22Rv1 (cell line): ENCODE measurements around the gene SCN7A.
A peak's percentile ranks its signal among the peaks of the same experiment; 100 is the strongest.

Source experiments
- H3K27ac ChIP-seq: fragments of 450-650 bp; 2 replicates; pipeline ENCODE4 v1.5.1; 2017
- ZFX ChIP-seq: fragments of 450-650 bp; IDR thresholded peaks from 2 replicates; pipeline ENCODE4 v1.6.1; 2017; ENCODE audit warnings: antibody characterized with exemption, borderline replicate concordance
- TF ChIP-seq, protein P1 (sequence below): fragments of 450-650 bp; IDR thresholded peaks from 2 replicates; pipeline ENCODE4 v1.5.1; 2017; ENCODE audit warnings: mild to moderate bottlenecking

The SCN7A gene

GRCh38 chr2:166436976-166437375 lies 57.1 kb downstream of the SCN7A start:
- TF ChIP-seq, protein P1, sequence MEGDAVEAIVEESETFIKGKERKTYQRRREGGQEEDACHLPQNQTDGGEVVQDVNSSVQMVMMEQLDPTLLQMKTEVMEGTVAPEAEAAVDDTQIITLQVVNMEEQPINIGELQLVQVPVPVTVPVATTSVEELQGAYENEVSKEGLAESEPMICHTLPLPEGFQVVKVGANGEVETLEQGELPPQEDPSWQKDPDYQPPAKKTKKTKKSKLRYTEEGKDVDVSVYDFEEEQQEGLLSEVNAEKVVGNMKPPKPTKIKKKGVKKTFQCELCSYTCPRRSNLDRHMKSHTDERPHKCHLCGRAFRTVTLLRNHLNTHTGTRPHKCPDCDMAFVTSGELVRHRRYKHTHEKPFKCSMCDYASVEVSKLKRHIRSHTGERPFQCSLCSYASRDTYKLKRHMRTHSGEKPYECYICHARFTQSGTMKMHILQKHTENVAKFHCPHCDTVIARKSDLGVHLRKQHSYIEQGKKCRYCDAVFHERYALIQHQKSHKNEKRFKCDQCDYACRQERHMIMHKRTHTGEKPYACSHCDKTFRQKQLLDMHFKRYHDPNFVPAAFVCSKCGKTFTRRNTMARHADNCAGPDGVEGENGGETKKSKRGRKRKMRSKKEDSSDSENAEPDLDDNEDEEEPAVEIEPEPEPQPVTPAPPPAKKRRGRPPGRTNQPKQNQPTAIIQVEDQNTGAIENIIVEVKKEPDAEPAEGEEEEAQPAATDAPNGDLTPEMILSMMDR = no peak
- TF ChIP-seq ZFX = no peak

GRCh38 chr2:166436189-166436588 lies 57.9 kb downstream of the SCN7A start:
- TF ChIP-seq, protein P1 = no peak
- no peak for TF ChIP-seq ZFX
- no peak overlapping the region for H3K27ac ChIP-seq

More at GRCh38 chr2:166436976-166437375, 57.1 kb downstream of the SCN7A start:
- H3K27ac ChIP-seq = no peak overlapping the region

DNA sequence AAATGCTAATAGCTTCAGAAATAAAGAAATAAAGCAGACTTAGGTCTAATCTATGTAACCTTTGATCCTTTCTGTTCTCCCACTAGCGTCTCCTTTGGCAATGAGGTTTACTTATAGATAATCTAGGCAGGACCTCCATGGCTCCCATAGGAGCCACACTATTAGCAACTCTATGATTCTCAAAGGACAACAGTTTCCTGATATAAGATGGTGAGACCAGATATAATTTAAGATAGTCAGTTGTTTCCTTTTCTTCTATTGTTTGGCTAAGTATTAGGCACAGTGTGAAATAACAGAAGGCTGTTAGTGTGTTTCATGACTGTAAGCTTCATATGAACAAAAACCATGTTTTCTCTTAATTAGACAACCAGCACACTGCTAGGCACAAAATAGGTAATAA lies 59.6 kb downstream of the SCN7A start:
- H3K27ac ChIP-seq = no peak overlapping the region
- TF ChIP-seq, protein P1 = no peak
- TF ChIP-seq ZFX = no peak

GRCh38 chr2:166433457-166433856 lies 60.6 kb downstream of the SCN7A start:
- H3K27ac ChIP-seq = no peak overlapping the region
- TF ChIP-seq, protein P1 = no peak
- TF ChIP-seq ZFX = no peak

DNA sequence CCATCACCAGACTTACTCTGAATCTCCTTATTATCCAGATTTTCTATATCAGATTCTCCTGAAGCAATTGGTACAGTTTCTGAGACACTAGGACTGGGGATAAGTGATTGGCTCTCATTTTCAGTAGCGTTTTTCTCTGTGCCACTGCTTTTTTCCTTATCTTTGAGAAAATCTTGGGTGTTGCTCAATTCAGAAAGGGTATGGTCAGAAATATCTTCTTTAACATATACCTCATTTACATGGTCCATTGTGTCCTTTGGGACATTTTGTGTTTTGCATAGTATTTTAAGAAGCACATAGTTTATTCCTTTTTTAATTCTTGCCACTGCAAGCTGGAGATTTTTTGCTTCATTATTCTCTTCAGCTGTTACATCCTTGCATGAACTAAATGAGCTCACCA lies 61.7 kb downstream of the SCN7A start:
- no peak overlapping the region for H3K27ac ChIP-seq
- TF ChIP-seq, protein P1 = no peak
- no peak for TF ChIP-seq ZFX

GRCh38 chr2:166424841-166425240 lies 69.2 kb downstream of the SCN7A start:
- no peak overlapping the region for H3K27ac ChIP-seq
- TF ChIP-seq ZFX = no peak
- TF ChIP-seq, protein P1 = no peak

GRCh38 chr2:166419616-166419934 lies 74.5 kb downstream of the SCN7A start:
- no peak overlapping the region for H3K27ac ChIP-seq
- TF ChIP-seq, protein P1 = peak; percentile 42
- no peak for TF ChIP-seq ZFX
